Measurements from ENCODE around the gene FAF2.
A peak's percentile ranks its signal among the peaks of the same experiment; 100 is the strongest.

Gene FAF2

GRCh38 chr5:176490301-176490700 lies 42.1 kb downstream of the FAF2 start:
- no peak for TF ChIP-seq CTCF (conservative IDR thresholded peaks at IDR 0.05; ENCODE audit: low read length)
- H3K4me3 ChIP-seq (ENCODE audit: low read length): no peak overlapping the region
- no peak for DNase-seq (ENCODE audit: low read depth)

- H3K4me3 ChIP-seq (ENCODE audit: low read length): no peak overlapping the region
- DNase-seq (ENCODE audit: low read depth): peak; percentile 11
- TF ChIP-seq CTCF (conservative IDR thresholded peaks at IDR 0.05; ENCODE audit: low read length): no peak
Observed at GRCh38 chr5:176491101-176491502, 42.9 kb downstream of the FAF2 start.

DNA sequence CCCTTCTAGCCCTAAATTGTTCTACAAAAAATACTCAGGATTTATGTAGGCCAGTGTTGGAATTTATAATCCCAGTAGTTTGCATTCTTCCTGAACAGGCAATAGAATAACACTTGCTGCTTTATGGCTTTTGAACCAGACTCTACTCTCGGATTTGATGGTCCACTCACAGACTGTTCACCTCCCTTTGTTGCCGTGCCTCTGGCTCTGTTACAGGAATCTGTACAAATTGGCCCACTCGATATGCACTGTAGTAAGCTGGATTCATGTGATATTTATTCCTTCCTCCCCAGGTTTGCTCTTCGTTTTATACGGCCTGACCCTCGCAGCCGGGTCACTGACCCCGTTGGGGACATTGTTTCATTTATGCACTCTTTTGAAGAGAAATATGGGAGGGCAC lies 43.7 kb downstream of the FAF2 start:
- no peak for DNase-seq (ENCODE audit: low read depth)
- H3K4me3 ChIP-seq (ENCODE audit: low read length): no peak overlapping the region
- TF ChIP-seq CTCF (conservative IDR thresholded peaks at IDR 0.05; ENCODE audit: low read length): no peak

DNA sequence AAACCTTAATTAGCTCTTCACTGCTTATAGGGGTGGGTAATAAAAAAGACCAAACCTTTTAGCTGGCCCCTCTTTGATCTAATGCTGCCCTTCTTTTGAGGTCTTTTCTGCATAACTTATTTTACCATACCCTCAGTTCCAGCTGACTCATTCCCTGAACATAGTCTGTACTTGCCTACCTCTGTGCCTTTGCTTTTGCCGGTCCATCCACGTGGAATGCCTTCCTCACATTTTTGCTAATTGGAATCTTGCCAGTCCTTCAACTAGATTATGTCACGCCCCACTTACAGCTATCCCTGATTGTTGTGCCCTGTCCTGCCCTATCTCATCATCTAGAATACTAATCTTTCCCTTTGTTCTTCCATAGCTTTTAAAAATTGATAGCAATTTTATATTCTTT lies 44.2 kb downstream of the FAF2 start:
- peak; percentile 19 for DNase-seq (ENCODE audit: low read depth)
- TF ChIP-seq CTCF (conservative IDR thresholded peaks at IDR 0.05; ENCODE audit: low read length): no peak

DNA sequence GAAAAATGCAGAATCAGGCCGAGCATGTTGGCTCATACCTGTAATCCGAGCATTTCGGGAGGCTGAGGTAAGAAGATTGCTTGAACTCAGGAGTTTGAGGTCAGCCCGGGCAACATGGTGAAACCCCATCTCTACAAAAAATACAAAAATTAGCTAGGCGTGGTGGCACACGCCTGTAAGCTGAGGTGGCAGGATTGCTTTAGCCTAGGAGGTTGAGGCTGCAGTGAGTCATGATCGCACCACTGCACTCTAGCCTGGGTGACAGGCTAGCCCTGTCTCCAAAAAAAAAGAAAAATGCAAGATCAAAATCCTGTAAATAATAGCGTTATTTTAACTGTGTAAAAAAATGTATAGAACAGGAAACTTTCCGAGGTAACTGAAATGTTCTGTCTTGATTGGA lies 49.7 kb downstream of the FAF2 start:
- DNase-seq (ENCODE audit: low read depth): peak; percentile 15
- no peak overlapping the region for H3K4me3 ChIP-seq (ENCODE audit: low read length)
- no peak for TF ChIP-seq CTCF (conservative IDR thresholded peaks at IDR 0.05; ENCODE audit: low read length)

More for the DNA sequence above, 44.2 kb downstream of the FAF2 start:
- H3K4me3 ChIP-seq (ENCODE audit: low read length): no peak overlapping the region

DNA sequence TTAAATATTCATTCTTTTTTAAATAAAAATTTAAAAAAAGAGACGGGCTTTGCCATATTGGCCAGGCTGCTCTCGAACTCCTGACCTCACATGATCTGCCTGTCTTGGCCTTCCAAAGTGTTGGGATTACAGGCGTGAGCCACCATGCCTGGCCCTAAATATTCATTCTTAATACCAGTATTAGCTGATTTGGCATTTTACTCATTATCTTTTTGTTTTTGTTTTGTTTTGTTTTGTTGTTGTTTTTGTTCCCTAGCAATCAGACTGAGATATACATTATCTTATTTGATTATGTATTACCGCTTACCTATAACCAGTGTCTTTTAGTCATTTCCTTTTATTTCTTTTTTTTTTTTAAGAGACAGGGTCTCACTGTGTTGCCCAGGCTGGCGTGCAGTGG lies 51.1 kb downstream of the FAF2 start:
- no peak overlapping the region for H3K4me3 ChIP-seq (ENCODE audit: low read length)
- DNase-seq (ENCODE audit: low read depth): no peak
- TF ChIP-seq CTCF (conservative IDR thresholded peaks at IDR 0.05; ENCODE audit: low read length): no peak

- peak; percentile 9 for DNase-seq (ENCODE audit: low read depth)
- no peak overlapping the region for H3K4me3 ChIP-seq (ENCODE audit: low read length)
- no peak for TF ChIP-seq CTCF (conservative IDR thresholded peaks at IDR 0.05; ENCODE audit: low read length)
Observed at GRCh38 chr5:176500511-176500910, 52.3 kb downstream of the FAF2 start.

All from AG10803 (cell line).